Measurements from ENCODE around the gene LBH.
A peak's percentile ranks its signal among the peaks of the same experiment; 100 is the strongest.

The LBH gene

DNA sequence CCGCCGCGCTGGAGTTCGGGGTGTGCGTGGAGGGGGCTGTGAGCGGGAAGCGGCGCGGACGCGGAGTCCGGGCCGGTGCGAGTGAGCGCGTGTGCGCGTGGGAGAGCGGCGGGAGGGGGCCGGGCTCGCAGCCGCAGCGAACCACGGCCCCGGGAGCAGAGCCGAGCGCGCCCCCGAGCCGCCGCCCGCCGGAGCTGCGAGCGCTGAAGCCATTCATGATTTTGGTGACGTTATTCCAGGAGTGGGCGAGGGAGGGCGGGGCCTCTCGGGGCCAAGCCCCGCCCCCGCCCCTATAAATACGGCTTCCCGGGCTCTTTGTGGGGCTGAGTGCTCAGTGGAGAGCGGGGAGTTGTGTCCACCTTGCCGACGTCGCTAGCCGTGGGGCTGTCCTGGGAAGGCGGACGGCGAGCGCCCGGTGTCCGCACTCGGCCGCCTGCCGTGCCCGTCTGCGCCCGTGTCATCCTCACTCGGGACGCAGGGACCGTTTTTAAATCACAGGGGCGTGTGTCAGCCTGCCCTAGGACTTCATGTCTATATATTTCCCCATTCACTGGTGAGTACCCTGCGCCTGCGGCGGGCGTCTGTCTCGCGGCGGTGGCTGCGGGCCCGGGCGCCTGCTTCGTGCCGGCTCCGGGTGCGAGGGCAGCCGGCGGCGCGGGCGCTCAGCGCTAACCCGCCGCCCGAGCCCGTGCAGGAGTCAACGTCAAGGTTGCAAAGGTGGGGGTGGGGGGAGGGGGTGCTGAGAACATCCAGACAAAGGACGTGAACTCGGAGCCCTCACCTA is at the start of gene LBH:
Gene LBH (plus strand): TSS at position 323 of the 784 bp plus-strand sequence. CDS start 205 bp downstream, at position 528.
- Histone ChIP-seq H3K4me3 (ENCODE audit: low read depth, low read length) (peak within 1 kb of the TSS; percentile 64), H3K27me3 (replicated peaks) (no peaks in the 10 kb centered on the region), H3K36me3 (replicated peaks) (no peaks in the 10 kb centered on the region), H3K27ac (peak within 1 kb of the TSS; percentile 27)
- TF ChIP-seq, protein P1, sequence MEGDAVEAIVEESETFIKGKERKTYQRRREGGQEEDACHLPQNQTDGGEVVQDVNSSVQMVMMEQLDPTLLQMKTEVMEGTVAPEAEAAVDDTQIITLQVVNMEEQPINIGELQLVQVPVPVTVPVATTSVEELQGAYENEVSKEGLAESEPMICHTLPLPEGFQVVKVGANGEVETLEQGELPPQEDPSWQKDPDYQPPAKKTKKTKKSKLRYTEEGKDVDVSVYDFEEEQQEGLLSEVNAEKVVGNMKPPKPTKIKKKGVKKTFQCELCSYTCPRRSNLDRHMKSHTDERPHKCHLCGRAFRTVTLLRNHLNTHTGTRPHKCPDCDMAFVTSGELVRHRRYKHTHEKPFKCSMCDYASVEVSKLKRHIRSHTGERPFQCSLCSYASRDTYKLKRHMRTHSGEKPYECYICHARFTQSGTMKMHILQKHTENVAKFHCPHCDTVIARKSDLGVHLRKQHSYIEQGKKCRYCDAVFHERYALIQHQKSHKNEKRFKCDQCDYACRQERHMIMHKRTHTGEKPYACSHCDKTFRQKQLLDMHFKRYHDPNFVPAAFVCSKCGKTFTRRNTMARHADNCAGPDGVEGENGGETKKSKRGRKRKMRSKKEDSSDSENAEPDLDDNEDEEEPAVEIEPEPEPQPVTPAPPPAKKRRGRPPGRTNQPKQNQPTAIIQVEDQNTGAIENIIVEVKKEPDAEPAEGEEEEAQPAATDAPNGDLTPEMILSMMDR (IDR thresholded peaks at IDR 0.05; ENCODE audit: low read depth, low read length, missing control alignments): no peak
- peak; percentile 79 for DNase-seq
- in situ Hi-C loops (cut with HindIII; ENCODE audit: low pct_ligation_motif_present, low sequenced_read_pairs): no loop called here

DNA sequence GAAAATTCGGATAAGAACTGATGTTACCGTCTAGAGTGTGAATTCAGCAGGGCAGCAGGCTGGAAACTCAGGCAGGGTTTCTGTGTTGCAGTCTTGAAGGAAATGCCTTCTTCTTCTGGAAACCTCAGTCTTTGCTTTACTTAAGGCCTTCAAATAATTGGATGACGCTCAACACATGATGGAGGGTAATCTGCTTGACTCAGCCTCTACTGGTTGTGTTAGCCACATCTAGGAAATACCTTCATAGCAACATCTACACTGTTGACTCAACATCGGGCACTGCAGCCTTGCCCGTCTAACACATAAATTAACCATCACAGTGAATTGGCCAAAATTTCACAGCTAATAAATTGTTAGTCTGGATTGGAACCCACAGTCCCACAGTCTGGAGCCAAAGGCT is 47.3 kb upstream of the LBH start:
- no peak for DNase-seq
- no peak overlapping the region for H3K27ac ChIP-seq
- H3K36me3 ChIP-seq (replicated peaks): no peaks in the 10 kb centered on the region
- no peak overlapping the region for H3K4me3 ChIP-seq (ENCODE audit: low read depth, low read length)
- in situ Hi-C loops (cut with HindIII; ENCODE audit: low pct_ligation_motif_present, low sequenced_read_pairs): no loop called here
- H3K27me3 ChIP-seq (replicated peaks): no peaks in the 10 kb centered on the region
- TF ChIP-seq, protein P1 (IDR thresholded peaks at IDR 0.05; ENCODE audit: low read depth, low read length, missing control alignments): no peak

DNA sequence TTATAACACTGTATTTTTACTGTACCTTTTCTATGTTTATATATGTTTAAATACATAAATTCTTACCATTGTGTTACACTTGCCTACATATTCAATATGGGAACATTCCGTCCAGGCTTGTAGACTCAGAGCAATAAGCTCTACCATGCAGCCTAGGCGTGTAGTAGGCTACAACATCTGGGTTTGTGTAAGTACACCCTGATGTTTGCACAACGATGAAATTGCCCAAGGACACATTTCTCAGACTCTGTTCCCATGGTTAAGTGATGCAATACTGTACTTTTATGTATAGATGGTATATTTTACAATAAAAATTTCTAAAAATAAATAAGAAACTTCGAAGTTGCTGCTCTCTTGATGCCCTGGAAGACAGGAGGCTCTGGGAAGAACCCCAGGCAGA is 46.2 kb upstream of the LBH start:
- in situ Hi-C loops (cut with HindIII; ENCODE audit: low pct_ligation_motif_present, low sequenced_read_pairs): no loop called here
- H3K36me3 ChIP-seq (replicated peaks): no peaks in the 10 kb centered on the region
- TF ChIP-seq, protein P1 (IDR thresholded peaks at IDR 0.05; ENCODE audit: low read depth, low read length, missing control alignments): no peak
- no peak overlapping the region for H3K4me3 ChIP-seq (ENCODE audit: low read depth, low read length)
- no peaks in the 10 kb centered on the region for H3K27me3 ChIP-seq (replicated peaks)
- no peak overlapping the region for H3K27ac ChIP-seq
- DNase-seq: no peak

DNA sequence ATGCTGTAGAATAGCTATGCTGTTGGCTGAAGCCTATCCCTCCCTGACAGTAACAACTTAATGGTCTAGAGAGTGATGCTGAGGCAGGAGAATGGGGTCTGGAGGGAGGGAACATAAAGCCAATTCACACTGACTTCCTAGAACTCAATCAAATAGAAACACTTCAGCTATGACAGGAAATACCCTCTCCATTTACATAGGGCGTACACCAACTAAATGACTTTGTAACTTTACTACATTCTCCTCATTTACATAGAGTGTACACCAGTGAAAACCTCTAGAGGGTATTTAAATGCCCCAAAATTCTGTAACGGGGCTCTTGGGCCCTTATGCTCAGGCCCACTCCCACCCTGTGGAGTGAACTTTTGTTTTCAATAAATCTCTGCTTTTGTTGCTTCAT is 43.0 kb upstream of the LBH start:
- no peaks in the 10 kb centered on the region for H3K27me3 ChIP-seq (replicated peaks)
- no peak overlapping the region for H3K27ac ChIP-seq
- TF ChIP-seq, protein P1 (IDR thresholded peaks at IDR 0.05; ENCODE audit: low read depth, low read length, missing control alignments): no peak
- H3K4me3 ChIP-seq (ENCODE audit: low read depth, low read length): no peak overlapping the region
- DNase-seq: no peak
- in situ Hi-C loops (cut with HindIII; ENCODE audit: low pct_ligation_motif_present, low sequenced_read_pairs): no loop called here
- H3K36me3 ChIP-seq (replicated peaks): no peaks in the 10 kb centered on the region

DNA sequence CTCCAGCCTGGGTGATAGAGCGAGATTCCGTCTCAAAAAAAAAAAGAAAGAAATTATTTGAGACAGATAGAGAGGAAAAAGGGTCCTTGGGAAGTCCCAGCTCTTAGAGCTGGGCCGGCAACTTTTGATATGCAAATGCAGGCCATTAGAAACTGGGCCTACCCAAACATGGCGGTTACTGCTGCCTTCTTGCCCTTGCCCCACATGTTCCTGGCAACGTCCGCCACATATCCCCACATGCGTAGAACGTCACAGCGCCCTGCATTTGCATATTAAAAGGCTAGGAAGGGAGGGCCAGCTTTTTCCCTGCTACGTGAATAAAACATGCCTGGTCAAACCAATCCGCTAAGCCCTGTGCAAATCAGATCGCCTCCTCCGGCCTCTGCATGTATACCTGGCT is 40.7 kb upstream of the LBH start:
- no peak for DNase-seq
- TF ChIP-seq, protein P1 (IDR thresholded peaks at IDR 0.05; ENCODE audit: low read depth, low read length, missing control alignments): no peak
- Histone ChIP-seq H3K27ac (no peak overlapping the region), H3K27me3 (replicated peaks) (no peaks in the 10 kb centered on the region), H3K36me3 (replicated peaks) (no peaks in the 10 kb centered on the region), H3K4me3 (ENCODE audit: low read depth, low read length) (no peak overlapping the region)
- in situ Hi-C loops (cut with HindIII; ENCODE audit: low pct_ligation_motif_present, low sequenced_read_pairs): no loop called here

DNA sequence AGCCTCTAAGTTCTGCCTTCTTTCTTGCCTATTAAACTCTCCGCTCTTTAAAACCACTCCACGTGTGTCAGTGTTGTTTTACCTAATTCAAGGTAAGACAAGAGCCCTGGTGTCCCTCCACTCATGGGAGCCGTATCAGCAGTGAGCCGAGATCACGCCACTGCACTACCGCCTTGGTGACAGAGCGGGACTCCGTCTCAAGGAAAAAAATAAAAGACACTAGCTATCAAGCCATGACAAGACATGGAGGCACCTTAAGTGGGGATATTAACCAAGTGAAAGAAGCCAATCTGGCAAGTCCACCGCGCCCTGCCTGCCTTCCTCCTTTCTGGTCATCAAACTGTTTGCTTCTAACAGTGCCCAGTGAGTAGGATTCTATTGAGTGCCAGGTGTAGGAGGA is 40.2 kb upstream of the LBH start:
- Histone ChIP-seq H3K27ac (no peak overlapping the region), H3K36me3 (replicated peaks) (no peaks in the 10 kb centered on the region), H3K27me3 (replicated peaks) (no peaks in the 10 kb centered on the region), H3K4me3 (ENCODE audit: low read depth, low read length) (no peak overlapping the region)
- TF ChIP-seq, protein P1 (IDR thresholded peaks at IDR 0.05; ENCODE audit: low read depth, low read length, missing control alignments): no peak
- in situ Hi-C loops (cut with HindIII; ENCODE audit: low pct_ligation_motif_present, low sequenced_read_pairs): no loop called here
- no peak for DNase-seq

Measured in brain microvascular endothelial cell (primary cell).